Ovary (tissue), 9 donors: ENCODE data around the gene COL27A1. TPM values are rescaled to one million over a fixed set of nuclear protein-coding genes. Genes with fewer than 3 reads are reported as not detected.

Source experiments
- DNase-seq, 5 donors: peaks; one replicate each; pipeline ENCODE4 v3.0.0-alpha.2; 2019 to 2020
- H3K27ac ChIP-seq, 2 donors: fragments of 200-600 bp; one replicate each; pipeline versions ENCODE4 v1.5.1 to v1.8.0; 2019 to 2022
- H3K27me3 ChIP-seq: fragments of 200-600 bp; one replicate; pipeline ENCODE4 v1.8.0; 2022
- H3K36me3 ChIP-seq: fragments of 200-600 bp; sonication (generic); one replicate; pipeline ENCODE4 v1.5.1; 2019
- H3K4me1 ChIP-seq: one replicate; pipeline ENCODE4 v1.8.1; 2013; ENCODE audit warnings: mild to moderate bottlenecking, moderate library complexity; ENCODE audit not compliant: insufficient read depth
- H3K4me3 ChIP-seq: fragments of 200-600 bp; sonication (generic); one replicate; pipeline ENCODE4 v1.5.1; 2017
- H3K9me3 ChIP-seq, 2 donors: fragments of 200-600 bp in 1 of 2; sonication (generic) in 1 of 2; one replicate each; pipeline versions ENCODE4 v1.5.1 to v1.8.1; 2013 to 2019; ENCODE audit warnings: mild to moderate bottlenecking in 1 of 2, moderate library complexity in 1 of 2
- CTCF ChIP-seq, 3 donors: fragments of 450-650 bp in 2 of 3; fragments of 200-600 bp in 1 of 3; IDR thresholded peaks; one replicate each; pipeline versions ENCODE4 v1.5.1 to v1.8.0; 2016 to 2022; ENCODE audit warnings: antibody characterized with exemption in 3 of 3, mild to moderate bottlenecking in 1 of 3
- EP300 ChIP-seq: sonication (generic); formaldehyde crosslinking; IDR thresholded peaks from one replicate; pipeline ENCODE4 v1.6.1; 2017; ENCODE audit warnings: antibody characterized with exemption
- POLR2A ChIP-seq: fragments of 450-650 bp; IDR thresholded peaks from one replicate; pipeline ENCODE4 v1.6.1; 2017; ENCODE audit warnings: antibody characterized with exemption, mild to moderate bottlenecking, moderate library complexity
- WGBS, 3 donors: extraction: QIAGEN DNeasy Blood & Tissue Kit in 1 of 3; methylation state at CpG; one replicate each; pipeline versions ENCODE4 v1.1.5 to v1.1.7; 2013 to 2017; 5-methylcytosine and 5-hydroxymethylcytosine counted together
- intact Hi-C, 4 donors: fragments of 100-400 bp; cut with DNase I; formaldehyde crosslinking; loops; one replicate each; pipeline versions ENCODE4 v1.11.0 to v1.15.1; 2022 to 2023
- polyA plus RNA-seq, 2 donors: library from polyadenylated mRNA; stranded (reverse); fragments of 200-250 nt in 1 of 2; fragments of 350-450 nt in 1 of 2; fragmentation: Illumina TruSeq in 1 of 2; extraction: RNeasy Lipid Tissue Mini Kit (QIAGEN cat#74804) in 1 of 2; gene quantifications; one replicate each; pipeline ENCODE4 v1.2.3, GENCODE V29; 2013 to 2014
- total RNA-seq, 7 donors: library from RNA; depleted of rRNA in 2 of 7; stranded (reverse); fragments of >200 nt in 2 of 7; fragmentation: NEBNext Ultra II Directional in 3 of 7; extraction: Animal tissue kit (Norgen Biotek cat#: 25700) in 3 of 7; gene quantifications; one replicate each; pipeline versions ENCODE4 v1.1.0 to v1.2.4, GENCODE V29; 2016 to 2023
- donor health status: DM: no; HTN: no; CAD: no; lungs with moderate emphysema.
- donor health status: DM: no; HTN: no; CAD: no.
- donor health status: Bipolar disorder and iron deficiency.
- donor health status: DM: yes; HTN: yes; CAD: no.
- donor health status: DM: no; HTN: no; CAD: no.
- donor health status: DM: yes; HTN: yes; CAD: no.

COL27A1 gene
- total and polyA plus RNA-seq, 9 donors, result 5.2 to 91.2 (median 16.8) TPM

- DNase-seq, result no peak
- WGBS, 3 donors, result 88 to 93% (median 91%) methylated on average over 15 of the region's 15 CpGs
- H3K9me3 ChIP-seq, result no peaks in the 10 kb centered on the region
- H3K27ac ChIP-seq, result no peak overlapping the region
- H3K4me1 ChIP-seq, result peaks cover 18% of the 10 kb centered on the region
- intact Hi-C loops, result no loop called here
- H3K27me3 ChIP-seq, result no peaks in the 10 kb centered on the region
- TF ChIP-seq EP300 (no peak), POLR2A (no peak)
- no peaks in the 10 kb centered on the region for H3K36me3 ChIP-seq
- no peak overlapping the region for H3K4me3 ChIP-seq
Measured at GRCh38 chr9:114210691-114211276, 55.4 kb downstream of the COL27A1 start.

GRCh38 chr9:114212826-114213225, 57.5 kb downstream of the COL27A1 start:
- H3K9me3 ChIP-seq, result no peaks in the 10 kb centered on the region
- intact Hi-C loops, result no loop called here
- TF ChIP-seq POLR2A, result no peak
- no peak for TF ChIP-seq EP300
- no peak for TF ChIP-seq CTCF (IDR thresholded peaks at IDR 0.05)
- DNase-seq, result no peak
- peaks cover 21% of the 10 kb centered on the region for H3K4me1 ChIP-seq
- H3K27ac ChIP-seq, result no peak overlapping the region
- H3K36me3 ChIP-seq, result no peaks in the 10 kb centered on the region
- WGBS, 3 donors, result 75 to 89% (median 87%) methylated on average over 5 of the region's 5 CpGs
- no peaks in the 10 kb centered on the region for H3K27me3 ChIP-seq
- no peak overlapping the region for H3K4me3 ChIP-seq

GRCh38 chr9:114213566-114213965, 58.2 kb downstream of the COL27A1 start:
- DNase-seq, result no peak

GRCh38 chr9:114214181-114214580, 58.8 kb downstream of the COL27A1 start:
- no peak for TF ChIP-seq EP300
- TF ChIP-seq CTCF (IDR thresholded peaks at IDR 0.05), result no peak
- TF ChIP-seq POLR2A, result no peak
- Histone ChIP-seq H3K4me3 (no peak overlapping the region), H3K27ac (no peak overlapping the region), H3K4me1 (peaks cover 23% of the 10 kb centered on the region), H3K9me3 (no peaks in the 10 kb centered on the region), H3K27me3 (no peaks in the 10 kb centered on the region), H3K36me3 (no peaks in the 10 kb centered on the region)
- peak in 1 of 5 donors; percentile 46 for DNase-seq
- intact Hi-C loops, result no loop called here
- 65 to 67% (median 66%) methylated on average over 6 of the region's 6 CpGs for WGBS, 3 donors

More at GRCh38 chr9:114213566-114213965, 58.2 kb downstream of the COL27A1 start:
- Histone ChIP-seq H3K27ac (no peak overlapping the region), H3K4me3 (no peak overlapping the region), H3K9me3 (no peaks in the 10 kb centered on the region), H3K36me3 (no peaks in the 10 kb centered on the region), H3K4me1 (peaks cover 21% of the 10 kb centered on the region), H3K27me3 (no peaks in the 10 kb centered on the region)
- 92 to 94% (median 93%) methylated on average over 6 of the region's 6 CpGs for WGBS, 3 donors
- TF ChIP-seq EP300 (no peak), CTCF (IDR thresholded peaks at IDR 0.05) (no peak)
- intact Hi-C loops, result no loop called here

GRCh38 chr9:114214686-114215414, 59.5 kb downstream of the COL27A1 start:
- peak overlapping the region in 1 of 2 donors; percentile 60 for H3K27ac ChIP-seq
- intact Hi-C loops, result no loop called here

More at GRCh38 chr9:114214686-114215414, 59.5 kb downstream of the COL27A1 start:
- peaks cover 29% of the 10 kb centered on the region for H3K4me1 ChIP-seq
- WGBS, 3 donors, result 26 to 27% (median 26%) methylated on average over 7 of the region's 7 CpGs
- no peaks in the 10 kb centered on the region for H3K9me3 ChIP-seq
- no peak for TF ChIP-seq EP300
- no peak for TF ChIP-seq POLR2A
- TF ChIP-seq CTCF (IDR thresholded peaks at IDR 0.05), result no peak
- no peaks in the 10 kb centered on the region for H3K36me3 ChIP-seq
- H3K4me3 ChIP-seq, result no peak overlapping the region
- peak in 1 of 5 donors; percentile 62 for DNase-seq
- H3K27me3 ChIP-seq, result no peaks in the 10 kb centered on the region
